Activated gamma-delta T cell treated with anti-CD3 and anti-CD28 coated beads, Interleukin-2, amount 50 U/mL, for 16 hours (primary cell): Measurements from ENCODE around the gene MRC1.
"Not testable (repeated sequence)": the region's sequence is repeated elsewhere in the genome, so short reads cannot be mapped to it uniquely, and the experiment has no call there.

Experiments
- DNase-seq: peaks from one replicate; pipeline ENCODE4 v3.0.0-alpha.2; 2020; ENCODE audit warnings: low read depth

MRC1 gene

DNA sequence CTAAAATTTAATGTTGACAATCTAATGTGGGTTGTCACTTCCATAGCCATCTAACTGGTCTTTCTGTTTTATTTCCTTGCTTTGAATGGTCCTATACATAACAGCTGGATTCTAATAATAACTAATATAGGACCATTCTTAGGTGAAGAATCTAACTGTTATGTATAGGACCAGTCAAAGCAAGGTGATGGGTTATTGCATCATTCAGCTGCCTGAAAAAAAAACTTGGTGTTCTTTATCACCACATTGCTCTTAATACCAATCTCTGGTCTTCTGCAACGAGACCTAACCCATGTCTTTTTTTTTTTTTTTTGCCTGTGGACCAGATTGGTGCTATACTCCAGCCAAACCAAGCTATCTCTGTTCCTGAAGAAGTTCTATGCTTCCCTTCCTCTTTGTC lies 96.9 kb downstream of the MRC1 start:
- no peak for DNase-seq

DNA sequence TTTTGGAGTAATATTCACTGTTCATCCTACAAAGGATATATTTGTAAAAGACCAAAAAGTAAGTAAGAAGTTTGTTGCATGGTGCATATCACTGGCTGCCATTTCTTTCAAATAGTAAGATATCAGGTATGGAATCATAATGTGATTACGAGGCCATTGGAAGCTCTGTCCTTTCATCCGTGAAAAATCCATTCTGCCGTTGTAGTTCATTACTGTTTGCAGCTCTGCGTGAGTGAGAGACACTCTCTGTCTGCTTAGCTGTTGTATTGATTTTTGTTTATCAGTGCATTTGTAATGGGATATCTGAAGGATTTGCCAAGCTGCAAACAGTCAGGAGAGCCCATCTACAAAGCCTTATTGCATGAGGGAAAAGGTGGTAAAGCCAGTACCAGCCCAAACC lies 98.5 kb downstream of the MRC1 start:
- no peak for DNase-seq

DNA sequence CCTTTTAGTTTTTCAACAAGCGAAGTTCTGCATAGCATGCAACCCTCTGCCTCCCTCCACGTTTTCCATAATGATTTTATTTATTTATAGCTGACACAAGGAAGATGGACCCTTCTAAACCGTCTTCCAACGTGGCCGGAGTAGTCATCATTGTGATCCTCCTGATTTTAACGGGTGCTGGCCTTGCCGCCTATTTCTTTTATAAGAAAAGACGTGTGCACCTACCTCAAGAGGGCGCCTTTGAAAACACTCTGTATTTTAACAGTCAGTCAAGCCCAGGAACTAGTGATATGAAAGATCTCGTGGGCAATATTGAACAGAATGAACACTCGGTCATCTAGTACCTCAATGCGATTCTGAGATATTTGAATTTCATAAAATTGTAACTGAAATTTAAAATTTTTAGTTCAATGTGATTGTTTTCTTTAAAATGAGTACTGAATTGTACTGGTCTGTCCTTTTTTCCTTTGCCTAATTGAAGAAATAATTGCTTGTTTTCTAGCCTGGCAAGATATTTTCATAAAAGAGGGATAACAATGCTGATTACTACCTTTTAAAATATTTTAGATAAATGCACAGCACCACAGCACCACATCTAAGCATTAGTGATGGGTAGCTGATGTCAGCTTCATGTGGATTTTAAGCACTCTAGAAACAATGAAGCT lies 101.1 kb downstream of the MRC1 start:
- no peak for DNase-seq

DNA sequence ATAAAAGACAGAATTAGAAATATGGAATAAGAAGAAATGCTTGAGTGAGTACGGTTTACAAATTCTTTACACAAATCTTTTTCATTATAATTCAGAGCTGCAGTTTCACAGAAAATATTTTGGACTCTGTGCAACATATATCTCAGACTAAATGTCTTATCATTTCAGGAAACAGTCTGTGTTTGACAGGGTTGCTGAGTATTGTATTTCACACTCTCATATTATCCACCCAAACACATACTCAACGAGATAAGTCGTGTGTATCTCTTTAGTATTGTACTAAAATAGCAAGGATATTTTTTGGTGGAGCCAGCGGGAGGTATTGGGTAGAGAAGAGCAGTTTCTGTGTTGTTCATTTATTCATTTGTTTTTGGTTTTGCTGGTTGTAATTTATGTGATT lies 103.6 kb downstream of the MRC1 start:
- no peak for DNase-seq

DNA sequence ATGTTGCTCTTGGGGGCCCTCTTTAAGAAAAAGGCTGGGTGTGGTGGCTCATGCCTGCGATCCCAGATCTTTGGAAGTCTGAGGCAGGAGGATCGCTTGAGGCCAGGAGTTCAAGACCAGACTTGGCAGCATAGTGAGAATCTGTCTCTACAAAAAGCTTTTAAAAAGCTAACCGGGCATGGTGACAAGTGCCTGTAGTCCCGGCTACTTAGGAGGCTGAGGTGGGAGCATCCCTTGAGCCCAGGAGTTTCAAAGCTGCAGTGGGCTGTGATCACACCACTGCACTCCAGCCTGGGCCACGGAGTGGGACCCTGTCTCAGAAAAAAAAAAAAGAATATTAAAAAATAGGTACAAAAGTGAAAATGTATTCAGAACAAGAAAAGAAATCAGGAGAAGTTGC lies 104.5 kb downstream of the MRC1 start:
- DNase-seq: no peak

DNA sequence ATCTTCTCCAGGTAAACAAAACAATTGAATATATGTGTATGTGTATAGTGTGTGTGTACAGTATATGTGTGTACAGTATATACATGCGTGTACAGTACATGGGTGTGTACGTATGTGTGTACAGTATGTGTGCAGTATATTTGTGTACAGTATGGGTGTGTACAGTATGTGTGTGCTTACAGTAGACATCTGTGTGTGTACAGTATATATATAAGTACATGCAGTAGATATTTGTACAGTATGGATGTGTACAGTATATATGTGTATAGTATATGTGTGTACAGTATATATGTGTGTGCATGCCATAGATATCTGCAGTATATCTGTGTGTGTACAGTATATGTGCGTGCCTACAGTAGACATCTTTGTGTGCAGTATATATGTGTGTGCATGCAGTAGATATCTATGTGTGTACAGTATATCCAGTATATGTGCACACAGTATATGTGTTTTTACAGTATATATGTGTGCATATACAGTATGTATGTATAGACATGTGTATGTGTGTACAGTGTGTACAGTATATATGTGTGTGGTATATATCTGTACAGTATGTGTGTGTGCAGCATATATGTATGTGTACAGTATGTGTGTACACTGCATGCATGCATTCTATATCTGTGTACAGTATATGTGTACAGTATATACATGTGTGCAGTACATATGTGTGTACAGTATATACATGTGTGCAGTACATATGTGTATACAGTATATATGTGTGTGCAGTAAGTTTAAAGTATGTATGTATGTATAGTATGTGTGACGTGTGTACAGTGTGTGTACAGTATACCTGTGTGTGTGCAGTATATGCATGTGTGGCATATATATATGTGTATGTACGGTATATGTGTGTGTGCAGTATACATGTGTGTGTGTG lies 105.3 kb downstream of the MRC1 start:
- no peak for DNase-seq

DNA sequence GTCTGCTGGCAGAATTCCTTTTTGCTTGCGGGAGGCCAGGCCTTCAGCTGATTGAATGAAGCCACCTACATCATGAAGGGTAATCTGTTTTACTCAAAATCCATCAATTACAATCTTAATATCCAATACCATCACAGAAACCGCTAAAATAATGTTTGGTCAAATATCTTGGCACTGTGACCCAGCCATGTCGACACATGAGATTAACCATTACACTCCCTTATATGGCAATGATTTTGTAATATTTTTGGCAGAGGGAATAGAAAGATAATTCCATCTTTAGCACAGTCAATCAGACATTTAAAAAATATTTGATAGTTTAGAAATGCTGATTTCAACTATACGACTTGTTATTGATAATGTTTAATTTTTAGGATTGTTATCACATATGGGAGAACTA lies 106.0 kb downstream of the MRC1 start:
- no peak for DNase-seq

DNA sequence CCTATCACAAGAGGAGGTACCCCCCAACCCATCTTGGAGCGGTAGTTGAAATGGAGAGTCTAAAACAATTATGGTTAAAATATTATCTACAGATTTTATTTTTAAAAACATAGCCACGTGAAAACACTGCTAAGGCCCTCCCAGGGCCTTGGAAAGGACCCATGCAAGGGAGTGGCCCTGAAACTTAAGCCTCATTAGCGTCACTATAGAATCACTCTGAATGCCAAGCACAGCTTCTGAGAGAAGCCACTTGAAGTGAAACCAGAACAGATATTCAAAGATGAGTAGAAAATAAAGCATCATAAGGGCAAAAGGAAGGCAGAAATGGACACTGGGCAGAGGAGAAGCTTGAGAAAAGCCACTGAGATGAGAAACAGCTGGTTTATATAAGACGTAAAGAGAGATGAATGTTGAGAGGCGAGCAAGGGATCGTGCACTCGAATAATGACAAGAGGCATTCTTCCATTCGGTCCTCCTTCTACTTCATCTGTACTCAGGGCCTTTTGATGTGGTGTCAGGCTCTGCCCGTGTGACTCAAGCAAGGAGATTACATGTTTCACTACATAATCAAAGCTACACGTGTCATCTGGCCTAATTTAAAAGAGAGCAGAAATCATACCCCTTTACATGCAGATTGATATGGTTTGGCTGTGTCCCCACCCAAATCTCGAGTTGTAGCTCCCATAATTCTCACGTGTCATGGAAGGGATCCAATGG lies 109.2 kb downstream of the MRC1 start:
- DNase-seq: no peak

DNA sequence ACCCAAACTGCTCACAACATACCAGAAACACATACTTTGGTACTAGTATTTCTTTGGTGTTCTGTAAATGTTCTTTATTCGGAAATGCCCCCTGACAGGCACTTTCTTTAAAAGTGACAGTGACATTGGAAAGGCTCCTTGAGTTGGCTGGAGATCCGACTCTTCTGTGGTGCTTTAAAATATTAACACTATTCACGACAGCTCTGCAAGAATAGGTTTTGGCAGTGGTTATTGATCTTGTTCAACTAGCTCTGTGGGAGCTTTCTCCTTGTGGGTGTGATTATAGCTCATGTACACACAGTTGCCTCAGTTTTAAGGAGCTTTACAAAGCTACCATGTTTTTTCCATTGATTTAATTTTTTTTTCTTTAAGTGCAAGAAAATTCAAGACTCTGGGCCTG lies 112.2 kb downstream of the MRC1 start:
- no peak for DNase-seq

DNA sequence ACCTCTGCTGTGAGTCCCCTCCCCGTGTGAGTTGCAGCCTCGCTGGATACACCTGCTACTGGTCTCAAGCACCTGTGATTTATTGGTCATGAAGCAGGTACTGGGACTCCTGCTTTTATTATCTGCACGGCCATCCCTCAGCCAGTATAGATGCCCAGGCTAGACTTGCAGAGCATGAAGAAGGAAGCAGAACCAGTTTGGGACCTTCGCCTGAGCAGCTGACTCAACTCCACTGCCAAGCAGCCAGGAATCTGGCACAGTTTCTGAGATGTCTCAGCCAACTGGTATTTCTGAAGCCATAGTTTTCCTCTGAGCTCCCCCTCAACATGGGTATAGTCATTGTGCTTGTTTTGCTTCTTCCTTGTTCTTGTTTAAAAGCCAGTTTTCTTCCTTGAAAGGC lies 114.6 kb downstream of the MRC1 start:
- no peak for DNase-seq

DNA sequence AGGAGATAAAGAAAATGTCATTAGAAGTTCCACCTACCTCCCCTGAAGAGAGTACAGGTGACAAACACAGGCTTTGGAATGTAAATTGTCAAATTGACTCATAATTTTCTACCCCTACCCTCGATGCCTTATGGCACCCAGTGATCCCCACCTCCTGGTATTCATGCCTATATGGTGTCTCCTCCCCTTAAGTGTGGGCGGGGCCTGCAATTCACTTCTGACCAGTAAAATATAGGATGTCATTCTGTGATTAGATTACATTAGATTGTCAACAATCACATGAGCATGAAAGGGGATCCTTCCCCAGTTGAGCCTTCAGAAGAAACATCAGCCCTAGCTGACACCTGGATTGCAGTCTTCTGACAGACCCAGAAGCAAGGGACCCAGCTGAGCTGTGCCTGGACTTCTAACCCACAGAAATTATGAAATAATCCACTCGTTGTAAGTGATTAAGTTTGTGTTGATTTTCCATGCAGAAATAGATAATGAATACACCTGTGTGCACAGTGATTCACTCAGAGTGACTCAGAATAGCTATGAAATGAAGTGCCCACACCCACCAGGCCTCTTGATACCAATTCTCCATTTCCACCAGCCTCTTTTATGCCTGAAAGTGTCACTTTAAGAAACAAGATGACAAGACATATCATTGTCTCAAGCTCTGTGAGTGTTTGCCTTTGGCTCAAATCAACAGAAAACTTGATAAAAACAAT lies 134.0 kb downstream of the MRC1 start:
- no peak for DNase-seq

DNA sequence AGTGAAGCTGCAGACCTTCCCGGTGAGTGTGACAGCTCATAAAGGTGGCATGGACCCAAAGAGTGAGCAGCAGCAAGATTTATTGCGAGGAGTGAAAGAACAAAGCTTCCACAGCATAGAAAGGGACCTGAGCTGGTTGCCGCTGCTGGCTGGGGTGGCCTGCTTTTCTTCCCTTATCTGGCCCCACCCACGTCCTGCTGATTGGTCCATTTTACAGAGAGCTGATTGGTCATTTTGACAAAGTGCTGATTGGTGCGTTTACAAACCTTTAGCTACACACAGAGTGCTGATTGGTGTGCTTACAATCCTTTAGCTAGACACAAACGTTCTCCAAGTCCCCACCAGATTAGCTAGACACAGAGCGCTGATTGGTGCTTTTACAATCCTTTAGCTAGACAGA lies 141.1 kb downstream of the MRC1 start:
- DNase-seq: not testable (repeated sequence)

DNA sequence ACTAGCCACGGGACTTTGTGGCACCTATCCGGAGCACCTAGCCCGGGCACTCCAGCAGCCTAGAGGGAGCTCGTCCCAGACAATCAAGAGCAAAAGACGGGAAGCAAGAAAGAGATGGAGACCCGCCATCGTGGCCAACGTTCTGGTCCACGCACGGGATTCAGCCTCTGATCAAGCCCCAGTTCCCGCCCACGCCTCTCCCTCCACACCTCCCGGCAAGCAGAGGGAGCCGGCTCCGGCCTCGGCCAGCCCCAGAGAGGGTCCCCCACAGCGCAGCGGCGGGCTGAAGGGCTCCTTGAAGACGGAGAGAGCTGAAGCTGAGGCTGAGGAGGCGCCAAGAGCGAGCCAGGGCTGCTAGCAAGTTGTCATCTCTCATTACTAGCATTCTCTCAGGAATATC lies 141.6 kb downstream of the MRC1 start:
- no peak for DNase-seq

DNA sequence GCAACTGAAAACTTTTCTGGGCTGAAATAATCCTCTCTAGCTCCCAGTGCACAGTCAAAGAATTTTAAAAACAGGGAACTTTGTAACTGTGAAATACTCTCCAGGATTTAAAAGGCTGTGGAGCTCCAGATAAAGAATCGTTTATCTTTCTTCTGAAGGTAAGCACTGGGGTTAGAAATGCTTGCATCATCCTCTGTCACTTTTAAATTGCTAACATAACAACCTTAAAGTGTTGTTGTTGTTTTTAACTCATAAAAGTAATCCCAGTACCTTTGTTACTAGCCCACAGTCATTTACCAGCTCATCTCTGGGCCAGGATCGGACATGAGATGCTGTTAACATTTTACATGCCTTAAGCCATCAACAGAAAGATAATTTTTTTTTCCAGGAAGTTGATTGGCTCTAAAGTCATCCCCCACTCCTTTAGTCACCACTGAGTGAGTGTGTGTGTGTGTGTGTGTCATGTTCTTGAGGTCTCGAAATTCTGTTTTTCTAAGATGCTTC lies 142.8 kb downstream of the MRC1 start, which contains the start of gene SLC39A12:
TSS of gene SLC39A12 (plus strand) at position 51 of the 504 bp plus-strand sequence. CDS start 1,359 bp downstream, outside the sequence.
- no peak for DNase-seq

DNA sequence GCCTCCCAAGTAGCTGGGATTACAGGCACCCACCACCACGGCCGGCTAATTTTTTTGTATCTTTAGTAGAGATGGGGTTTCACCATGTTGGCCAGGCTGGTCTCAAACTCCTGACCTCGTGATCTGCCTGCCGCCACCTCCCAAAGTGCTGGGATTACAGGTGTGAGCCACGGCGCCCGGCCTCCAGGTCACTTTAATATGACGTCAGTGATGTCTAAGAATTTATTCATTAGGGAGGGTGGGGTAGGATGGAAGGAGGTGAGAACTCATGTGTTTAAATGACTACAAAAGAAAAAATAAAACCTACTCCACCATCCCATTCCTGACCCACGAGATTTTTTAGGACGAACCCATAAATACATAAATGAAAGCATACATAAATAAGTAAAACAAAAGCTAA lies 145.2 kb downstream of the MRC1 start:
- not testable (repeated sequence) for DNase-seq

DNA sequence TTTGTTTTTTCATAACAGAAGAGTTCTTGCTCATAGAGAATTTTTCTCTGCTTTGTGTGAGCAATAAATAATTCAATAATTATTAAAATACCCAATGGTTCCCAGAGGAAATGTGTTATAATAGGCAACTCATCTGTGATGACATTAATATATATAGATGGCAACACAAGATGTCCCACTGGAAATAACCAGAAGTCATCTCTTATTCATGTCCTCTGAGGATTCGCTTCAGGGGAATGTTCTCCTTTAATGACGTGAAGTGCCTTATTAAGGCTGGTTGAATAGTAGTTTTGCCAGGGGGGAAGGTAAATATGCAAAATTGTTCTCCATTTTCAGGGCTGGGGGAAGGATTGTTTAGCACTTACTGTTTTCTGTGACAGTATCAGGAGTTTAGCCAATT lies 145.7 kb downstream of the MRC1 start:
- no peak for DNase-seq

DNA sequence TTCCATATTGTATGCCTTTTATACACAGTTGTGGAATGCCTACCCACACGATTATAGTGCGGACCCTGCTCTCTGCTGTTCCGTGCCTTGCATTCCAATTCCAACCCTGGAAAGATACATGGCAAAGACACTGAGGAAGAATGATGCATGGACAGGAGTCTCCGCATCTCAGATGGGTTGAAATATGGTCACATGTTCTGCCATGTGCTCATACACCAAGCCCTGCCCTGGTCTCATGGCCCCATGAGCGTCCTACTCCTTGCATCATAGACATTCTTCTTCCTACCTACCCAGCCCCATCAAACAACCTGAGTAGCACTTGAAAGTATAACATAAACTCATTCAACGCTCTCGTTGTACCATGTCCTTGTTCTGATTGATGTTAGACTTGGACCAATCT lies 148.9 kb downstream of the MRC1 start:
- DNase-seq: no peak

DNA sequence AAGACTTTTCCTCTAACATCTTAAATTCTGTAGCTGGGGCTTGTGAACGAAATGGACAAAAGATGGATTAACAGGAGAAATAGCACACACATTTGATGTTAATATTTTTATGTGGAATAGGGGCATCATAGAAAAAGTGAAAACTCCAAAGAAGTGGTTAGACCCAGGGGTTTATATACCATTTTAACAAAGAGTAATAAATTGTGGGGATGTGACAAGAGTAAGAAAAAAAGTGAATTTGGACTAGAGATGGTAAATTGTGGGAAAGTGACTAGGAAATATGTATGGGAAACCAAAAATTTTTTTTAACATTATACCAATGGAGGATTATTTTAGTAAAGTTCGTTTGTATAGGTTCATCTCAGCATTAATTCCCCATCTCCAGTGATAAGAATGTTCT lies 150.7 kb downstream of the MRC1 start:
- DNase-seq: no peak
